Stimulated activated CD8-positive, alpha-beta memory T cell treated with anti-CD3 and anti-CD28 coated beads, Interleukin-4, amount 100 ng/mL, for 4 hours (primary cell): ENCODE results near the gene ARHGEF28.

Experiments used
- DNase-seq, 2 donors: peaks; one replicate each; pipeline ENCODE4 v3.0.0-alpha.2; 2020; ENCODE audit warnings: low read depth in 2 of 2, low spot score in 1 of 2

Gene ARHGEF28

GRCh38 chr5:73692981-73693380 is 67.0 kb downstream of the ARHGEF28 start:
- no peak for DNase-seq

DNA sequence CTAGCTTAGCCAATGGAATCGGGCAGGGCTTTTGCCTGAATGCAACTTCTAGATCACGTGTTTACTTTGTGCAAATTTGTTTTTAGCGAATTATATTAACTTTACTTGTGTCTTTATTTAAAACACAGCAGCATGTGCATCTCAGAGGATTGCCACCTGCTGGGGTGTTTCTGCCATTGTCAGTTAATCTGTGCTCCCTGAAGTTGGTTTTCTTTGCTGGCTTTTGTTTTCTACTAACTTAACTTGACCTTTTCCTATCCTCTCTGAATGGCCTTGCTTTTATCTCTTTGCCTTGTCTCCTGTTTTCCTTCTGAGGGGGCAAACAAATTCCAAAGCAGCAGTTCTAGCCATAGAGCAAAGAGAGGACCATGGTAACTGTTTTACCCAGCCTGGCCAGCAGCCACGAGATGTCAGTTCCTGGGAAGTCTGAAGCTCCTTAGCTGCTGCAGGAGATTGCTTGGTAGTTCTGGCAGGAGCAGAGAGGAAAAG is 67.6 kb downstream of the ARHGEF28 start:
- no peak for DNase-seq

DNA sequence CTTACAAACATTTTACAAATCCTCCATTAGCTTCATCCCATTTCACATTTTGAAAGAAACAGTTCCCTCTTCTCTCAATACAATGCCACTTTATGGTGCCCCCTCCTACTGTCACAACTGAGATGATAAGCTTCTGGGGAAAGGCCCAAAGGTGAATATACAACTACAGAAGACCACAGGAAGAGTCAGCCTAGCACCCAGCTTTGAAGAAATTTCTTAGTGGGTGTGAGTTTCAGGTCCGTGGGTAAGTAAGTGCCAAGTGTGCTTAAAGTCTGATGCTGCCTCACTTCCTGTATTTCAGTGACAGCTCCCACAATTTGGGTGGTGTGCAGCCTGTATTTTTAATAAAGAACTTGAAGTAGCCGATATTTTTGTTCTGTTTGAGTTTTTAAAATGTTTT is 68.1 kb downstream of the ARHGEF28 start:
- DNase-seq, result no peak

DNA sequence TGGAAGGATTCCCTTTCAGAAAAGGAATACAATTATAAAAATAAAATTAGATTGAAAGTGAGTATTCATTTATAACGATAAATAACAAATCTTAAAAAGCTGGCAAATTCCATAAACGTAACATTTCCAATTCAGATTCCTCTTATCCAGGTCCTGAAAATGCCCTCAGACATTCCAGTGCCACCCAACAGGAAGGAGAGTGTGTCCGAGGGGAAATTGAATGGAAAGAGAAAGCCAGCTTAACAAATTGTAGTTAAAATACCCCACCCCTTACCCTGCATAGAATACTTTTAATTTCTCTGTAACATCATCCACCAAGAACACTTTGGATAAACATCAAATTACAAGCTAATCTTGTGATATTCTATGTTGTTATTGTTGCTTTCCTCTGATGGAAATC is 72.0 kb downstream of the ARHGEF28 start:
- DNase-seq, result no peak

DNA sequence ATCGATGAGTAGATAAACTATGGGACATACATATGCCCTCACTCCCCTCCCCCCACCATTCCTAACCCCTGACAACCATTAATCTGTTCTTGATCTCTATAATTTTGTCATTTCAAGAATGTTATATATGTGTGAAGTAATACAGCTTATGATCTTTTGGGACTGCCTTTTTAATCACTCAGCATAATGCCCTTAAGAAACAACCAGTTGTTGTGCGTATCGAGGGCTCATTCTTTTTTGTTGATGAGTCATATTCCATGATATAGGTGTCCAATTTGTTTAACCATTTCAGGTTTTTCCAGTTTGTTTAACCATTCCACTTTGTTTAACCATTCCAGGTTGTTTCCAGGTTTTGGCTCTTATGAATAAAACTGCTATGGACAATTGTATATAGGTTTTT is 75.6 kb downstream of the ARHGEF28 start:
- DNase-seq, result no peak

DNA sequence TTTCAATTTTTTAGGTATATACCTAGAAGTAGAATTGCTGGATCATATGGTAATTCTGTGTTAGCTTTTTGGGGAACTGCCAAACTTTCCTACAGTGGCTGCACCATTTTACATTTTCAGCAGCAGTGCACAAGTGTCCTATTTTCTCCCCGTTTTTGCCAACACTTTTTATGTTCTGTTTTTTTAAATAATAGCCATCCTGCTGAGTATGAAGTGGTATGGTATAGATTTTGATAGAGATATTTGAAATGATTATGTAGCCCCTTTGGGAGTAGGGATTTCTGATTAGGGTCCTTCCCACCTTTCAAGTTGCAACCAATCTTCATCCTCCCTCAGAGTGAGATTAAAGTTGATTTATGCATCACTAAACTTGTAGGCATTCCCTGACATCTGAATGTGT is 76.5 kb downstream of the ARHGEF28 start:
- no peak for DNase-seq

- DNase-seq, result no peak
These were observed 77.0 kb downstream of the ARHGEF28 start for GRCh38 chr5:73702951-73703350.

GRCh38 chr5:73705364-73705763 is 79.4 kb downstream of the ARHGEF28 start:
- DNase-seq, result no peak

DNA sequence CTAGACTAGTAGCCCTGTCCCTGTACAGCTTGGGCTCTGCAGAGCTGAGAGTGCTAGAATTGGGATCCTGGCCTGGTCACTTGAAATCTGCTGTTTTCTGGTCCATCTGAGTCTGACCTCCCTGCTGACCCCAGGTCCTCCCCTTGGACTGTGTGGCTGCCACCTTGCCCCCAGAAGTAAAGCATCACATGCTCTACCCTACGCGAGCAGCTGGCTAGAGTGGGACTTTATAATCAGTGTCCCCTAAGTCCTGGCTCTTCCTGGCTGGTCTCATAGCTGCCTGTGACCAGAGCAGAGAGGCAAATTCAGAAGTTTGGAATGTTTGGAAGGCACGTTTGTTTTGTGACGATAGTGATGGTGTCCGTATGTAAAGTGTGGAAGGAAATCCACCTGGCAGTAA is 81.0 kb downstream of the ARHGEF28 start:
- DNase-seq, result no peak

DNA sequence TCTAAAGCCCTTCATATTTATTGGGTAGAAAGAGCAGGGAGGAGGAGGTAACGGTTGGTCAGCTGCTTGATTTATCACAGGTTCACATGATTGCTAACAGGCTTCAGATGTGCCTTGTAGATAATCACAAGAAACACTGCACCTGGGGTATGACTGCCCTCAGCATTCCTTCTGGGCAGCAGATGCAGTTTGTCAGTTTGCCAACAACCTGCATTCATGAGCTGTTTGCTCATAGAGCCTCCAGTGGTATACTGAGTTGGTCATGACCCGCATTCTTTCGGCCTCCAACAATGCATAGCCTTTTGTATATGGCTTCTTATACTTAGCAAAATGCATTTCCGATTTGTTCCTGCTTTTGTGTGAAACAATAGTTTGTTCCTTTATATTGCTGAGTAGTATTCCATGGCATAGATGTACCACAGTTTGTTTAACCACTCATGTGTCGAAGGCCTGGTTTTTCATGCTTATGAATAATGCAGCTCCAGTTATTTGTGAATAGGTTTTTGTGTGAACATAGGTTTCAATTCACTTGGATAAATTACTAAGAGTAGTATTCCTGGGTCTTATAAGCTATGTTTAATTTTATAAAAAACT is 83.6 kb downstream of the ARHGEF28 start:
- DNase-seq, result no peak

DNA sequence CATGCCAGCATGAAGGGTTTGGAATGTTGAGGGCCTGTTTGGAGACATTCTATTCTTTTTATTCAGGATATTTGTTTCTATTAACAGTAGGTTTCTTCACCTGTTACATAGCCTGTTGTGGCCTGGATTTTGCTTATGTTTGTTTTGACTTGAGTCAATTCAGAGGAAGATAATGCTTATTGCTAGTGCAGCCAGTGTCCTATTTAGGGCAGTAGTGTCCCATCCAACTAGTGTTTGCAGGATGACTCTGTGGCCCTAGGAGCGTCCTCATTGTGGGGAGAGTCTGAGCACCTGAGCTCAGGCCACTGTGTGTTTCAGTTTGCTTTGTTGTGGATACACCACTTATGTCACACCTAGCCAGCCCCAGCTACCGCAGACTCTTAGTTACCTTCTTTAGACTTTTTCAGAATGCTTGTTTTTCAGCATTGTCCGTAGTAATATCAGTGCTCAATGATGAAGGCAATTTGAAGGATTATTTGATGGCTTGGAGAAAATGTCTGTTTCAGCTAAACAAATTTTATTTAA is 90.3 kb downstream of the ARHGEF28 start:
- no peak for DNase-seq

GRCh38 chr5:73718762-73719161 is 92.8 kb downstream of the ARHGEF28 start:
- DNase-seq, result no peak

DNA sequence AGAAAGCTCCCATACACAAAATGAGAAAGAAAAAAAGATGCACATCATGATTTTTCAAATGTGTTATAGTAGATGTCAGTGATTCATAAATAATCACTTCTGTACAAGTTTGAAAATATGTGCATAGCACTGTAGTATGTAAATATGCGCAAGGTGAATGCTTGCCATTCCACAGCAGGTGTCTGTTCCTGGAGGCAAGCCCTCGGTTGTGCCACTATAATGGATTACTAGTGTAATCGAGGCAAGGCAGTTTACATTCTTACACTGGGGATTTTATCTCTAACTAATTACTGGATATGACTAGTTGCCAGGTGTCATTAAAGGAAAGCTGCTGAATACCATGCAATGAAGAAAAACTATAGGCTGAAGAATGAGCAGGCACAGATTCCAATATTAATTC is 93.6 kb downstream of the ARHGEF28 start:
- DNase-seq, result no peak

DNA sequence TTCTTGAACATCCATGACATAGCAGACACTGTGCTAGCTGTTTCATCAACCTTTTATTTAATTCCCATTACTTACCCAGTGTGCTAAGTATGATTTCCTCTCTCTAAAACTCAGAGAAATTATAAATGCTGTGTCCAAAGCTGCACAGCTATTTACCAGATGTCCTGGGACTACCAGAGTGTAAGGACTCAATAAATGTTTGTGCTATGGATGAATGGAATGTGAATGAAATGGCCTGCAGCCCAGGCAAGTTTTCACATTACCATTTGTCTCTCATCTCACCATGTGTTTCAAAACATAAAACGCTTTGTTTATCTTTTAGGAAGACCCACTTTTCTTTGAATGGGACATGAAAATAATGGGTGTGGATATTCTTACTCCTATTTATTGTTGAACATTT is 96.2 kb downstream of the ARHGEF28 start:
- DNase-seq, result no peak

GRCh38 chr5:73726071-73726470 is 100.1 kb downstream of the ARHGEF28 start:
- no peak for DNase-seq

- no peak for DNase-seq
These were observed 100.7 kb downstream of the ARHGEF28 start for GRCh38 chr5:73726606-73727231.

DNA sequence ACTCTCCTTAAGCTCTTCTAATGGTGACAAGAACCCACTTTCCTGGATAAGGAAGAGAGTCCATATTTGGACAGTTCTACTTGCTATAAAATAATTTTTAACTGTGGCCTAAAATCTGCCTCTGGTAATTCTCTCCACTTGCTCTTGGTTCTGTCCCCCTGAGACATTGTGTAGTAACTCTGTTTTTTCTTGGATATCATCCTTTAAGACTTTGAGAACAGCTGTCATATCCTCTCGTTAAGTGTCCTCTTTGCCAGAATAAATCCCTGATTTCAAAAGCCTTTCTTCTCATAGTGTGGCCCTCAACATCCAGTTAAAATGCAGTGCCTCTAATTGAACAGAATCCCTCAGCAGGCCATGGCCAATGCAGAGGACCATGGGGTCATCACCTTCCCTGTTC is 101.5 kb downstream of the ARHGEF28 start:
- DNase-seq, result no peak

GRCh38 chr5:73728493-73729273 is 102.7 kb downstream of the ARHGEF28 start:
- DNase-seq, result no peak

- DNase-seq, result no peak
These were observed 103.3 kb downstream of the ARHGEF28 start for GRCh38 chr5:73729329-73729728.

DNA sequence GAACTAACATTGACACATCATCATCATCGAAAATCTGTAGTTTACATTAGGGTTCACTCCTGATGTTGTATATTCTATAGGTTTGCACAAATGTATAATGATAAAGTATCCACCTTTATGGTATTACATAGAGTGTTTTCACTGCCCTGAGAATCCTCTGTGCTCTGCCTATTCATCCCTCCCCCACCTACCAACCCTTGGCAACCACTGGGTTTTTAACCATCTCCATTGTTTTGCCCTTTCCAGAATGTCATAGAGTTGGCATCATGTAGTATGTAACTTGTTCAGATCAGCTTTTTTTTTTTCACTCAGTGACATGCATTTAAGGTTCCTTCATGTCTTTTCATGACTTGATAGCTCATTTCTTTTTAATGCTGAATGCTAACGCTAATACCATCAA is 106.0 kb downstream of the ARHGEF28 start:
- no peak for DNase-seq

DNA sequence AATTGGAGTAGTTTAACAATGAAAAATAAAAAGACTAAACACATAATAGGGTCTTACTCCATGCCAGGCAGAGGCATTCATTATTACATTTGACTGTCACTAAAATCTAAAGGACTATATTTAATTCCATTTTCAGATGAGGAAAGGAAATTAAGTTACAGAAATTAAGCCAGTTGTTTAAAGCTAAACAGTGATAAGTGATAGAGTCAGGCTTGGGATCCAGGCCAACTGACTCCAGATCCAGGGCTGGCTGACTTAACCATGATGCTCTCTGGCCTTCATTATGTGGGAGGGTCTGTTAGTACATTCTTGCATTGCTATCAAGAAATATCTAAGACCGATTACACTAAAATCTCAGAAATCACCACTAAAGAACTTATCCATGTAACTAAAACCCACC is 107.2 kb downstream of the ARHGEF28 start:
- DNase-seq, result no peak
